Measurements from ENCODE around the gene SEMA4G. TPM values are rescaled to one million over a fixed set of nuclear protein-coding genes. Genes with fewer than 3 reads are reported as not detected.

SEMA4G gene
- total RNA-seq, 1 experiment from 2014 or later: 0.70 TPM

DNA sequence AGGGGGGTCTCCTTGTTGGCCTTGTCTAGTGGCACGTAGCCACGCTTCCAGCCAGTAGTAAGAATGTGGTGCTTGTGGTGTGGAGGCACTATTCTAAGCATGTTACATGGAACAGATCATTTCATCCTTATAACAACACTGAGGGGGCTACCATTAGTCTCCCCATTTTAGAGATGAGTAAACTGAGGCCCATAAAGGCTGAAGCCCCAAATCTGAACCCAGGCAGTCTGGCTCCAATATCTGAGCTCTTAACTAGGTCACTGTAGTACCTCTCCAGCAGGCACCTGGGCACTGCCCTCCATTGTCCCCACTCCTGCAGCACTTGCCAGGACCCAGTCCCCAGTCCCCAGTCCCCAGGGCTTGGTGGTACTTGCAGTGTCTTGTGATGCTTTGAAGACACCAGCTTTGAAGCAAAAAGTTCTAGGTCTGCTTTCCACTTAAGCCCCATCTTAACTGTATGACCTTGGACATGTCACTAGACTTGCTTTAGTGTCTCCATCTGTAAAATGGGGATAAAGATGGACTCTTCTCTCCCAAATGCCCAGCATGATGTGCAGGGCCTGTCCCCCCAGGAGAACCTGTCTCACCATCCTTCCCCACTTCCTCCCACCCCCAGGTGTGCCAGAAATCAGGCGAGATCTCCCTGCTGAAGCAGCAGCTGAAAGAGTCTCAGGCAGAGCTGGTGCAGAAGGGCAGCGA, 36.7 kb downstream of the SEMA4G start:
- no peaks in the 10 kb centered on the region for H3K27me3 ChIP-seq (ENCODE audit: insufficient read depth, low read depth)
- intact Hi-C loops (cut with micrococcal nuclease; ENCODE audit: unreplicated experiment): no loop called here
- ChIA-PET POLR2A (ENCODE audit: unreplicated experiment) (no interaction called here), CTCF (interaction anchor here (1.0 kb wide), 1 partner anchor 22 kb away, joined by 3 read pairs; no protein-coding TSS in a partner anchor)
- no peaks in the 10 kb centered on the region for H3K9me3 ChIP-seq (ENCODE audit: insufficient read depth, low read depth)
- no peaks in the 10 kb centered on the region; the same call in 1 of the 2 replicates for H4K20me1 ChIP-seq (ENCODE audit: insufficient read depth)
- no peaks in the 10 kb centered on the region for H3F3A ChIP-seq (ENCODE audit: insufficient read depth, low read depth)
- DNase-seq: no peak
- TF ChIP-seq, protein P1, sequence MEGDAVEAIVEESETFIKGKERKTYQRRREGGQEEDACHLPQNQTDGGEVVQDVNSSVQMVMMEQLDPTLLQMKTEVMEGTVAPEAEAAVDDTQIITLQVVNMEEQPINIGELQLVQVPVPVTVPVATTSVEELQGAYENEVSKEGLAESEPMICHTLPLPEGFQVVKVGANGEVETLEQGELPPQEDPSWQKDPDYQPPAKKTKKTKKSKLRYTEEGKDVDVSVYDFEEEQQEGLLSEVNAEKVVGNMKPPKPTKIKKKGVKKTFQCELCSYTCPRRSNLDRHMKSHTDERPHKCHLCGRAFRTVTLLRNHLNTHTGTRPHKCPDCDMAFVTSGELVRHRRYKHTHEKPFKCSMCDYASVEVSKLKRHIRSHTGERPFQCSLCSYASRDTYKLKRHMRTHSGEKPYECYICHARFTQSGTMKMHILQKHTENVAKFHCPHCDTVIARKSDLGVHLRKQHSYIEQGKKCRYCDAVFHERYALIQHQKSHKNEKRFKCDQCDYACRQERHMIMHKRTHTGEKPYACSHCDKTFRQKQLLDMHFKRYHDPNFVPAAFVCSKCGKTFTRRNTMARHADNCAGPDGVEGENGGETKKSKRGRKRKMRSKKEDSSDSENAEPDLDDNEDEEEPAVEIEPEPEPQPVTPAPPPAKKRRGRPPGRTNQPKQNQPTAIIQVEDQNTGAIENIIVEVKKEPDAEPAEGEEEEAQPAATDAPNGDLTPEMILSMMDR (conservative IDR thresholded peaks at IDR 0.05): no peak
- no peak for TF ChIP-seq EZH2 (IDR thresholded peaks at IDR 0.05; ENCODE audit: low read depth)
- no peak overlapping the region for H3K4me3 ChIP-seq
- H3K4me1 ChIP-seq (replicated peaks; ENCODE audit: insufficient read depth): no peaks in the 10 kb centered on the region
- no TSS peak for BruUV-seq (replicated peaks)
- H3K36me3 ChIP-seq (ENCODE audit: low read depth): no peaks in the 10 kb centered on the region
- H3K79me2 ChIP-seq (ENCODE audit: low read depth): no peaks in the 10 kb centered on the region
- no peaks in the 10 kb centered on the region for H3K9me2 ChIP-seq (ENCODE audit: insufficient read depth)
- H3K4me2 ChIP-seq: no peak overlapping the region
- no peak overlapping the region for H3K27ac ChIP-seq
- H2AFZ ChIP-seq: no peak overlapping the region

DNA sequence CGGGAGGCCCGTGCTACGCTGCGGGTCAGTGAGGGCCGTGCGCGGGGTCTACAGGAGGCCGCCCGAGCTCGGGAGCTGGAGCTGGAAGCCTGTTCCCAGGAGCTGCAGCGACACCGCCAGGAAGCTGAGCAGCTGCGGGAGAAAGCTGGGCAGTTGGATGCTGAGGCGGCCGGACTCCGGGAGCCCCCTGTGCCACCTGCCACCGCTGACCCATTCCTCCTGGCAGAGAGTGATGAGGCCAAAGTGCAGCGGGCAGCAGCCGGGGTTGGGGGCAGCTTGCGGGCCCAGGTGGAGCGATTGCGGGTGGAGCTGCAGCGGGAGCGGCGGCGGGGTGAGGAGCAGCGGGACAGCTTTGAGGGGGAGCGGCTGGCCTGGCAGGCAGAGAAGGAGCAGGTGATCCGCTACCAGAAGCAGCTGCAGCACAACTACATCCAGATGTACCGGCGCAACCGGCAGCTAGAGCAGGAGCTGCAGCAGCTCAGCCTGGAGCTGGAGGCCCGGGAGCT, 37.3 kb downstream of the SEMA4G start:
- no peaks in the 10 kb centered on the region; the same call in 1 of the 2 replicates for H4K20me1 ChIP-seq (ENCODE audit: insufficient read depth)
- no peak overlapping the region for H3K4me3 ChIP-seq

DNA sequence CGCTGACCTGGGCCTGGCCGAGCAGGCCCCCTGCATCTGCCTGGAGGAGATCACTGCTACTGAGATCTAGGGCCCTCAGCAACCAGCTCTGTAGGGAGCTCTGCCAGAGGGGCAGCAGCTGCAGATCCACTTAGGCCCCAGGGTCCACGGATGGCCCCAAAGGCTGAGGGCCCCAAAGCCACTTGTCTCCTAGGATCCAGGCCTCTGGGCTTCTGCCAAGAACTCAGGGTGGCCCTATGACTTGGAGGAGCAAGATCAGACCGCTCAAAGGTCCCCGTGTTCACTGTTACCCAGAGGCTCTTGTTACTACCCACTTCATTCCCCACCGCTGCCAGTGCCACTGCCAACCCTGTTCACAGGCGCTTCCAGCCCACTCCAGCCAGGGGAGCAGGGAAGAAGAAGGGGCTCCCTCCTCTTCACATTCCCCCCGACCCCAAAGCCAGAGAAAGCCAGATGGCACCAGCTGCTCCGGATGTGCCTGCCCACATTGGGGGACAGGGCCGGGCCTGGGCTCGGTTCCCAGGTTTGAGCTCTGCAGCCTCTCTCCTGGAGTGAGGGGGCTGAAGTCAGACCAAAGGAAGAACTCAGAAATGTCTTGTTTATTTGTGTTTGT, 37.9 kb downstream of the SEMA4G start:
- CTCF ChIA-PET: interaction anchor here (1.1 kb wide), 1 partner anchor 11 kb away, joined by 3 read pairs; no protein-coding TSS in a partner anchor
- Histone ChIP-seq H3K27me3 (ENCODE audit: insufficient read depth, low read depth) (no peaks in the 10 kb centered on the region), H3K27ac (no peak overlapping the region), H3K4me3 (no peak overlapping the region), H3K36me3 (ENCODE audit: low read depth) (no peaks in the 10 kb centered on the region), H3F3A (ENCODE audit: insufficient read depth, low read depth) (peaks cover 2% of the 10 kb centered on the region; the same call in 1 of the 2 replicates), H2AFZ (no peak overlapping the region), H3K79me2 (ENCODE audit: low read depth) (no peaks in the 10 kb centered on the region), H3K4me1 (replicated peaks; ENCODE audit: insufficient read depth) (no peaks in the 10 kb centered on the region), H3K9me3 (ENCODE audit: insufficient read depth, low read depth) (no peaks in the 10 kb centered on the region), H4K20me1 (ENCODE audit: insufficient read depth) (no peaks in the 10 kb centered on the region), H3K4me2 (no peak overlapping the region), H3K9me2 (ENCODE audit: insufficient read depth) (no peaks in the 10 kb centered on the region)
- DNase-seq: no peak
- POLR2A ChIA-PET (ENCODE audit: unreplicated experiment): no interaction called here
- TF ChIP-seq, protein P1 (conservative IDR thresholded peaks at IDR 0.05): no peak
- no peak for TF ChIP-seq EZH2 (IDR thresholded peaks at IDR 0.05; ENCODE audit: low read depth)
- BruUV-seq (replicated peaks): no TSS peak
- intact Hi-C loops (cut with micrococcal nuclease; ENCODE audit: unreplicated experiment): no loop called here

More for the DNA sequence above, 37.3 kb downstream of the SEMA4G start:
- H3K9me3 ChIP-seq (ENCODE audit: insufficient read depth, low read depth): no peaks in the 10 kb centered on the region
- POLR2A ChIA-PET (ENCODE audit: unreplicated experiment): no interaction called here
- H3K9me2 ChIP-seq (ENCODE audit: insufficient read depth): no peaks in the 10 kb centered on the region
- no peaks in the 10 kb centered on the region for H3K27me3 ChIP-seq (ENCODE audit: insufficient read depth, low read depth)
- no peaks in the 10 kb centered on the region for H3K4me1 ChIP-seq (replicated peaks; ENCODE audit: insufficient read depth)
- no peak for DNase-seq
- no peak overlapping the region for H3K27ac ChIP-seq
- H3K4me2 ChIP-seq: no peak overlapping the region
- no peak overlapping the region for H2AFZ ChIP-seq
- no peaks in the 10 kb centered on the region; the same call in 1 of the 2 replicates for H3F3A ChIP-seq (ENCODE audit: insufficient read depth, low read depth)
- CTCF ChIA-PET: interaction anchor here (1.0 to 1.1 kb wide), 2 partner anchors 10 to 22 kb away, joined by 3 read pairs; no protein-coding TSS in a partner anchor
- BruUV-seq (replicated peaks): no TSS peak
- intact Hi-C loops (cut with micrococcal nuclease; ENCODE audit: unreplicated experiment): no loop called here
- H3K79me2 ChIP-seq (ENCODE audit: low read depth): no peaks in the 10 kb centered on the region
- TF ChIP-seq, protein P1 (conservative IDR thresholded peaks at IDR 0.05): no peak
- TF ChIP-seq EZH2 (IDR thresholded peaks at IDR 0.05; ENCODE audit: low read depth): no peak
- H3K36me3 ChIP-seq (ENCODE audit: low read depth): no peaks in the 10 kb centered on the region

Measured in PC-9 (cell line).